ENCODE measurements around the gene RNF13.
A peak's percentile ranks its signal among the peaks of the same experiment; 100 is the strongest.

RNF13 gene

GRCh38 chr3:149771652-149772271 lies 41.3 kb upstream of the RNF13 start:
- H3K27ac ChIP-seq (replicated peaks), result no peak overlapping the region
- peak; percentile 59 for TF ChIP-seq CTCF (IDR thresholded peaks at IDR 0.05; ENCODE audit: insufficient read depth, low read length)
- no peak for TF ChIP-seq GABPA (IDR thresholded peaks at IDR 0.05; ENCODE audit: low read depth)
- no peak overlapping the region for H3K4me3 ChIP-seq (replicated peaks; ENCODE audit: insufficient read depth, low read length)
- no peaks in the 10 kb centered on the region for H3K27me3 ChIP-seq (ENCODE audit: insufficient read depth, poor library complexity, severe bottlenecking)
- DNase-seq (ENCODE audit: low read depth in 1 of 2, low spot score in 1 of 2), result peak in 1 of 2 experiments; percentile 30

GRCh38 chr3:149772861-149773260 lies 40.2 kb upstream of the RNF13 start:
- no peak for TF ChIP-seq REST (IDR thresholded peaks at IDR 0.05; ENCODE audit: insufficient replicate concordance, low read depth)
- TF ChIP-seq POLR2AphosphoS5 (IDR thresholded peaks at IDR 0.05; ENCODE audit: low read depth), result no peak
- TF ChIP-seq SPI1 (IDR thresholded peaks at IDR 0.05; ENCODE audit: borderline replicate concordance, low read depth), result no peak
- no peak for DNase-seq (ENCODE audit: low read depth in 1 of 2, low spot score in 1 of 2)
- H3K27ac ChIP-seq (replicated peaks), result no peak overlapping the region
- no peaks in the 10 kb centered on the region for H3K27me3 ChIP-seq (ENCODE audit: insufficient read depth, poor library complexity, severe bottlenecking)
- H3K4me3 ChIP-seq (replicated peaks; ENCODE audit: insufficient read depth, low read length), result no peak overlapping the region

GRCh38 chr3:149776170-149776569 lies 36.8 kb upstream of the RNF13 start:
- no peak overlapping the region for H3K27ac ChIP-seq (replicated peaks)
- H3K27me3 ChIP-seq (ENCODE audit: insufficient read depth, poor library complexity, severe bottlenecking), result no peaks in the 10 kb centered on the region
- no peak overlapping the region for H3K4me3 ChIP-seq (replicated peaks; ENCODE audit: insufficient read depth, low read length)
- DNase-seq (ENCODE audit: low read depth in 1 of 2, low spot score in 1 of 2), result no peak
- TF ChIP-seq REST (IDR thresholded peaks at IDR 0.05; ENCODE audit: insufficient replicate concordance, low read depth) (no peak), POLR2AphosphoS5 (IDR thresholded peaks at IDR 0.05; ENCODE audit: low read depth) (no peak), GABPA (IDR thresholded peaks at IDR 0.05; ENCODE audit: low read depth) (no peak), CTCF (IDR thresholded peaks at IDR 0.05; ENCODE audit: insufficient read depth, low read length) (no peak), SPI1 (IDR thresholded peaks at IDR 0.05; ENCODE audit: borderline replicate concordance, low read depth) (no peak)

GRCh38 chr3:149777414-149778214 lies 35.4 kb upstream of the RNF13 start:
- DNase-seq (ENCODE audit: low read depth in 1 of 2, low spot score in 1 of 2), result no peak
- H3K27ac ChIP-seq (replicated peaks), result no peak overlapping the region
- H3K4me3 ChIP-seq (replicated peaks; ENCODE audit: insufficient read depth, low read length), result no peak overlapping the region
- no peaks in the 10 kb centered on the region for H3K27me3 ChIP-seq (ENCODE audit: insufficient read depth, poor library complexity, severe bottlenecking)
- TF ChIP-seq GABPA (IDR thresholded peaks at IDR 0.05; ENCODE audit: low read depth), result no peak
- TF ChIP-seq POLR2AphosphoS5 (IDR thresholded peaks at IDR 0.05; ENCODE audit: low read depth), result no peak
- TF ChIP-seq SPI1 (IDR thresholded peaks at IDR 0.05; ENCODE audit: borderline replicate concordance, low read depth), result no peak
- TF ChIP-seq CTCF (IDR thresholded peaks at IDR 0.05; ENCODE audit: insufficient read depth, low read length), result no peak
- TF ChIP-seq REST (IDR thresholded peaks at IDR 0.05; ENCODE audit: insufficient replicate concordance, low read depth), result no peak

Measured in HL-60 (cell line).